GM10266 (cell line): ENCODE measurements around the gene IDE.

Experiments used
- DNase-seq: peaks from one replicate; pipeline ENCODE4 v3.0.0; 2012; ENCODE audit errors: extremely low spot score
- TF ChIP-seq, protein P1 (sequence below): IDR thresholded peaks from 2 replicates; pipeline ENCODE4 v1.5.1; 2012; ENCODE audit warnings: mild to moderate bottlenecking, low read depth; ENCODE audit not compliant: control insufficient read depth, insufficient read depth; ENCODE audit errors: missing control alignments

The IDE gene

GRCh38 chr10:92420546-92421275 lies 153.2 kb downstream of the IDE start:
- TF ChIP-seq, protein P1, sequence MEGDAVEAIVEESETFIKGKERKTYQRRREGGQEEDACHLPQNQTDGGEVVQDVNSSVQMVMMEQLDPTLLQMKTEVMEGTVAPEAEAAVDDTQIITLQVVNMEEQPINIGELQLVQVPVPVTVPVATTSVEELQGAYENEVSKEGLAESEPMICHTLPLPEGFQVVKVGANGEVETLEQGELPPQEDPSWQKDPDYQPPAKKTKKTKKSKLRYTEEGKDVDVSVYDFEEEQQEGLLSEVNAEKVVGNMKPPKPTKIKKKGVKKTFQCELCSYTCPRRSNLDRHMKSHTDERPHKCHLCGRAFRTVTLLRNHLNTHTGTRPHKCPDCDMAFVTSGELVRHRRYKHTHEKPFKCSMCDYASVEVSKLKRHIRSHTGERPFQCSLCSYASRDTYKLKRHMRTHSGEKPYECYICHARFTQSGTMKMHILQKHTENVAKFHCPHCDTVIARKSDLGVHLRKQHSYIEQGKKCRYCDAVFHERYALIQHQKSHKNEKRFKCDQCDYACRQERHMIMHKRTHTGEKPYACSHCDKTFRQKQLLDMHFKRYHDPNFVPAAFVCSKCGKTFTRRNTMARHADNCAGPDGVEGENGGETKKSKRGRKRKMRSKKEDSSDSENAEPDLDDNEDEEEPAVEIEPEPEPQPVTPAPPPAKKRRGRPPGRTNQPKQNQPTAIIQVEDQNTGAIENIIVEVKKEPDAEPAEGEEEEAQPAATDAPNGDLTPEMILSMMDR: no peak
- no peak for DNase-seq

- TF ChIP-seq, protein P1: peak; percentile 30
These were observed 153.9 kb downstream of the IDE start for GRCh38 chr10:92419740-92420545.

DNA sequence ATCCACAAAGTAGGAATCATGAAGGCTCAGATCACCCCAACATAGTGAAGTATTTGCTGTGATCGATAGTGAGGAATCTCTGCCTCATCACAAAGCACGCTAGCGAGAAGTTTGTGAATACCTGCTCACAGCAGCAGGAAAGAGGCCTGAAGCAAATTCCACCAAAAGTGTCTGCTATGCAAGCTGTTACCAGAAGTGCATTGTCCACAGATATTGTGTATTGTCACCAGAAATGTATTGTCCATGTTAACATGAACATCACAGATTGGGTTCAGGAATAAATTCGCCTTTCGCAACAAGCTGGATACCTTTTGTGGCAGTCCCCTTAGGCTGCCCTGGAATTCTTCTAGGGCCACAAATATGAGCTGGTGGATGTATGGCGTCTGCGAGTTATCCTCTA lies 155.0 kb downstream of the IDE start:
- TF ChIP-seq, protein P1: no peak

More at GRCh38 chr10:92419740-92420545, 153.9 kb downstream of the IDE start:
- peak; percentile 38 for DNase-seq

GRCh38 chr10:92418221-92418620 lies 155.7 kb downstream of the IDE start:
- DNase-seq: no peak
- TF ChIP-seq, protein P1: no peak

More for the DNA sequence above, 155.0 kb downstream of the IDE start:
- no peak for DNase-seq

DNA sequence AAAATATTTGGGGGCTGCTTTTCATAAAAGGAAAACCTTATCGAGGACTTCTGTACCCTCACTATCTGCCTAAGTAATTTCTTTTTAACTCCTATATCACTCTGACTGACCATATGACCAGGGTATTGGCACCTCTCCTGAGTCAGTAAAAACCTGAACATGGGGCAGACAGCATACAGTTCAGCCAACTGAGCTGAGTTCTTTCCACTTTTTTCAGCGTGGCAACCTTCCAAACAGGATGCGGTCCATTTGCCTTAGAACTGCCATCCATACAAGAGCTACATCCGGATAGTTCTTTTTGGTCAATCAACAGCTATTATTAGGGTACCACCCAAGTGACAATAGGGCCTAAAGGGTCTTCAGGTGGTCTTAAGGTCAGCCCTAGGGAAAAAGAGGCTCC lies 160.4 kb downstream of the IDE start:
- DNase-seq: no peak
- TF ChIP-seq, protein P1: no peak

GRCh38 chr10:92413011-92413410 lies 160.9 kb downstream of the IDE start:
- no peak for DNase-seq
- TF ChIP-seq, protein P1: no peak

DNA sequence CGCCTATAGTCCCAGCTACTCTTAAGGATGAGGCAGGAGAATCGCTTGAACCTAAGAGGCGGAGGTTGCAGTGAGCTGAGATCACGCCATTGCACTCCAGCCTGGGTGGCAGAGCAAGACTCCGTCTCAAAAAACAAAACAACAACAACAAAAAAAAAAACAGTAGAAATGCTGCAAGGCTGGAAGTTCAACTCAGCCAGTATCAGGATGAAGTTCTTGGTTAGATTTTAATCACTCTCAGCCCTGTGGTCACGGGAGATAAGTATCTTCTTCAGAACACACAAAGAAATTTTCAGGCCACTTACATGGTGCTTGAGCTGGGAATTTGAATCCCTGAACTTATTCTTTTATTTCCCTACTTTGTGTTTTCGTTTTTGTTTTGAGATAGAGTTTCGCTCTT lies 162.5 kb downstream of the IDE start:
- TF ChIP-seq, protein P1: no peak
- no peak for DNase-seq
